LHCN-M2 (cell line): ENCODE data around the gene TMEFF1. TPM values are rescaled to one million over a fixed set of nuclear protein-coding genes. Genes with fewer than 3 reads are reported as not detected.
A peak's percentile ranks its signal among the peaks of the same experiment; 100 is the strongest.
"Not testable (repeated sequence)": the region's sequence is repeated elsewhere in the genome, so short reads cannot be mapped to it uniquely, and the experiment has no call there.

ENCODE experiments used
- DNase-seq: peaks from one replicate; pipeline ENCODE4 v3.0.0-alpha.2; 2012; ENCODE audit warnings: low read depth
- polyA plus RNA-seq: library from polyadenylated mRNA; unstranded; fragments of >200 nt; gene quantifications from one replicate; pipeline ENCODE4 v1.2.1, GENCODE V29; 2012; ENCODE audit warnings: missing spikeins
- total RNA-seq: library from RNA; depleted of rRNA; stranded (reverse); fragments of >200 nt; gene quantifications from 2 replicates; pipeline ENCODE4 v1.2.3, GENCODE V29; 2014; rRNA removed

The TMEFF1 gene, protein sequence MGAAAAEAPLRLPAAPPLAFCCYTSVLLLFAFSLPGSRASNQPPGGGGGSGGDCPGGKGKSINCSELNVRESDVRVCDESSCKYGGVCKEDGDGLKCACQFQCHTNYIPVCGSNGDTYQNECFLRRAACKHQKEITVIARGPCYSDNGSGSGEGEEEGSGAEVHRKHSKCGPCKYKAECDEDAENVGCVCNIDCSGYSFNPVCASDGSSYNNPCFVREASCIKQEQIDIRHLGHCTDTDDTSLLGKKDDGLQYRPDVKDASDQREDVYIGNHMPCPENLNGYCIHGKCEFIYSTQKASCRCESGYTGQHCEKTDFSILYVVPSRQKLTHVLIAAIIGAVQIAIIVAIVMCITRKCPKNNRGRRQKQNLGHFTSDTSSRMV
- 0.51 and 2.4 TPM in 2 replicates for total RNA-seq
- polyA plus RNA-seq = 0.23 TPM

DNA sequence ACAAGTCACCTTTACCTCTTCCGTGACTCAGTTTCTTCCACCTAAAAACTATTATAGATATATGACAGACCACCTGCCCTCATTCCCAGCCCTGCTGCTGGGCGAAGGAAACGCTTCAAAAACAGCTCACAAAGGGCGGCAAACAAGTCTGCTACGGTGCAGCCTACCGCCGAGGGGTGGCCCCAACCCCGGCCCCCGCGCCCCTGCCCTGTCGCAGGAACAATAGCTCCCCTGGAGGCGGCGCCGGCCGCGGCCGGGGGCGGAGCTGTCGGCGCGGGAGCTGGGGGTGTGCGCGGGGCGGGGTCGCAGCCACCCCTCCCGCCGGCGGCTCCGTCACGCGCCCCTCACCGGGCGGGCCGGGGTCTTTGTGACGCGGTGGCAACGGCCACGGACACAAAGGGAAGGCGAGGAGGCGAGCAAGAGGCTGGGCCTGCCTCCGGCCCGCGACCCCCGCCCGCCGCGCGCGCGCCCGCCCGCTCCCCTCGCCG is at the start of gene TMEFF1:
TSS of gene TMEFF1 (plus strand) at position 362 of the 488 bp plus-strand sequence. CDS start 396 bp downstream, outside the sequence.
- DNase-seq = peak; percentile 26

DNA sequence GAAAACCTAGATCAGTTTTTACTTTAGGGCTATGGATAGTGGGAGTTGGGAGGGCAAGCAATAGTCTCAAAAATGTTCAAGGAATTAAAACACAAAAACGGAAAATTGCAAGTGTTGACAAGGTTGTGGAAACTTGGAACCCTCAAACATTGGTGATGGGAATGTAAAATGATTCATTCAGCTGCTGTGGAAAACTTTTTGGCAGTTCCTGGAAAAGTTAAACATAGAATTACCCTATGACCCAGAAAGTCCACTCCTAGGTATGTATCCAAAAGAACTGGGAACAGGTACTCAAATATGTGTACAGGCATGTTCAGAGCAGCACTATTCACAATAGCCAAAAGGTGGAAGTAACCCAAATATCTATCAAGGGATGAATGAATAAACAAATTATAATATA is 47.2 kb upstream of the TMEFF1 start:
- DNase-seq = no peak

DNA sequence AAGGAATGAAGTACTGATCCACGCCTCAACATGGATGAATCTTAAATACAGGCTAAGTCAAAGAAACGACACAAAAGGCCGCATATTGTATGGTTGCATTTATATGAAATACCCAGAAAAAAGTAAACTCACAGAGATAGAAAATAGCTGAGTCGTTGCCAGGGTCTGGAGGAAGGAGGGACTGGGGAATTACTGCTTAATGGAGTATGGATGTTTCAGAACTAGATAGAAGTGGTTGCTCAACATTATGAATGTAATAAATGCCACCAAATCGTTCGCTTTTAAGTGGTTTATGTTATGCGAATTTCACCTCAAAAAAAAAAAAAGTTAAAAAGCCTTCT is 46.8 kb upstream of the TMEFF1 start:
- no peak for DNase-seq

DNA sequence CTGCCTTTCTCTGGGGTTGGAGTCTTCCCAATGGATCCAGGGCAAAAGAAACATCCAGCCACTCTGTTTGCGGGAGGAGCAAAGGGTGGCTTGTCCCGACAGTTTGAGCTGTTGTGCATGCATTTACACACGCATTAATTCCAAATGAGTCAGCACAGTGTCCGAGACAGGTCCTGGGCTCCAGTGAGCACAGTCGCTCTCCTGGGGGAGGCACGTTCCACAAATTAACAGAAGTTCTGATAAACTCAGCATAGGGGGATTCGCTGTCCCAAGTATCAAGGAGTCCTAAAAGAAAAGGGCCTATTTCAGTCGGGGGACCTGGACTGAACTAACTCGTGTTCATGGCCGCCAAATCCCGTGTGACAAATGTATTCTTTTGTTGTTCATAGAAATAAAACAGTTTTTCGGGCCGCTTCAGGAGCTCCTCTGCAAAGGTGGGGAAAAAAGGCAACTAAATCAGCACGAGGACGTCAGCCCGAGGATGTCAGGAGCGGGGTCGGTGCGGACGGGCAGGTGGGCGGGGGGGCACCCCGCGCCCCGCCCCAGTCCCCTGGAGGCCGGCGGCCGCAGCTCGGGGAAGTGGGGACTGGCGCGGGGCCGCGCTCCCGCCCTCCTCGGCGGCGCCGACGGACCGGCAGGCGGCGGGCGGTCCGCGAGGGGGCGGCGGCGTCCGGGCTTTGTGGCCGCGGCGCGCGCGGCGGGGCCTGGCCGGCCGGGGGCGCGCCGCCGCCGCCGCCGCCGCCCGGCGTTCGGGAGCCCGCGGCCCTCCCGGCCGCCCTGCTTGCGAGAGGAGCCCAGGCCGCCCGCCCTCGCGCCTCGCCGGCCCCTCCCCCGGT is 46.2 kb upstream of the TMEFF1 start, which contains the start of gene MSANTD3:
TSS of gene MSANTD3 (plus strand) at position 614 of the 836 bp plus-strand sequence. CDS start 14,796 bp downstream, outside the sequence.
- peak; percentile 70 for DNase-seq

DNA sequence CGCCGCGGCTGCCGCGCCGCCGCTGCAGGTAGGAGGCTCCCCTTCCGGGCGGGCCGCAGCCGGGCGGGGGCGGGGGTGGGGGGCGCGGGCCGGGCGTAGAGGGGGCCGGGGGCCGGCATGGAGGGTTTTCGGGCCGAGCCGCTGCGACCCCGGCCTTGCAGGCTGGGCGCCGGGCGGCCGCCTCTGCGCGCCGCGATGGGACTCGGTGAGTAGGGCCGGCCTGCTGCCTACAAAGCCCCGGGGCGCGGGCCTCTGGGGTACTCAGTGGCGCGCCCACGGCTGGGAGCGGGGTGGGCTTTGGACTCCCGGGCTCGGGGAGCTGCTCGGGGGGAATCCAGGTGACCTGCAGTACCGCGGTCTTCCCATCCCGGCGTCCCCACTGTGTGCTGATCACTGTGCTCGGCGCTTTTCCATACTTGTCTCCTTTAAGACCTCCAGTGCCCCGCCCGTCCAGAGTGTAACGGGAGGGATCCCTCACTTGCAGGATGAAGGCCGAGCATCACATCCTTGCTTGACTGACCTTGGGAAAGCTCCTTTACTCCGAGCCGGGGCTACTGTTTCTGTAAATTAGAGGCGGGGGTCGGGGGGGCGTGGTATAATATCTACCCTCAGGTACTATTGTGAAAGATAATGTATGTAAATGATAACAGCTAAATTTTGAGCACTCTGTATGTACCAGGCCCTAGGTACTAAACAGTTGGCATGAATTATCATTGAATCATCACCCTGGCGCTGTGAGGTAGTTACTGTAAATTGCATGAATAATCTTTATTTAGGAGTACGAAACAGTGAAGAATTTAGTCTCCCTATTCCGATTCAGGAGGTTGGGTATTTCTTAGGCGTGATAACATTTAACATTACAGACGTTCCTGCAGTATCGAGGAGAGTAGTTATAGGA is 45.3 kb upstream of the TMEFF1 start:
- DNase-seq = peak; percentile 74

DNA sequence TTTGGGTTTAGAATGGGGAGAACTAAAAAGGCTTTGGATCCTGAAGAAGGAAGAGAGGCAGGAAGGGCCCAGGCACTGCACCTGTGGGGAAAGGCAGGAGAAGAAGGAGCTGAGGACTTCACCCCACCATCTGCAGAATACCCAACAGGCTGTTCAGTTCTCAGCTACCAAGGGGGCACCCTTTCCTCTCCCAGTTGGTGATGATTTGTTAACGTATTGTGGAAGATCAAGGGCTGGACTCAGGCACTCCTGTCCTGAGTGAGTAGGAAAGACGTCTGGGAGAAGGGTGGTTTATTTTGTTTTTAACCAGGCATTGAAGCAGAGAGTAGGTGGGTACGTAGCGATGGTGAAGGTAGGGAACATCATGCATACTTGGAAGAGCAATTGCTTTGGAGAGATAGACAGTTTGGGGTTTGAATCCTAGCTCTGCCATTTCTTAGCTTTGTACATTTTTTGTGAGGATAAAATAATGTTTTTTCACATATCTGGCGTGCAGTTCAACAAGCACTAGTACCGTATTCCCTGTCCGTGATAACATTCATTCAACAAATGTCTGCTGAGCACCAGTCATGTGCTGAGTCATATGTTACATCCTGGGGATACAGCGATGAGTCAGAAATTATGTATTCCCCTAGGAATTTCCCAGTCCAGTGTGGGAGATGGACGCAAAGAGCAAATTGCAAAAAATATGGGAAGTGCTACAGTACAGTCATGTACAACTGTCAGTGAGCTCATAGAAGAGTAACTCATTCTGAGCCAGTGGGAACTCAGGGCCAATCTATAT is 43.9 kb upstream of the TMEFF1 start:
- DNase-seq = peak; percentile 100

DNA sequence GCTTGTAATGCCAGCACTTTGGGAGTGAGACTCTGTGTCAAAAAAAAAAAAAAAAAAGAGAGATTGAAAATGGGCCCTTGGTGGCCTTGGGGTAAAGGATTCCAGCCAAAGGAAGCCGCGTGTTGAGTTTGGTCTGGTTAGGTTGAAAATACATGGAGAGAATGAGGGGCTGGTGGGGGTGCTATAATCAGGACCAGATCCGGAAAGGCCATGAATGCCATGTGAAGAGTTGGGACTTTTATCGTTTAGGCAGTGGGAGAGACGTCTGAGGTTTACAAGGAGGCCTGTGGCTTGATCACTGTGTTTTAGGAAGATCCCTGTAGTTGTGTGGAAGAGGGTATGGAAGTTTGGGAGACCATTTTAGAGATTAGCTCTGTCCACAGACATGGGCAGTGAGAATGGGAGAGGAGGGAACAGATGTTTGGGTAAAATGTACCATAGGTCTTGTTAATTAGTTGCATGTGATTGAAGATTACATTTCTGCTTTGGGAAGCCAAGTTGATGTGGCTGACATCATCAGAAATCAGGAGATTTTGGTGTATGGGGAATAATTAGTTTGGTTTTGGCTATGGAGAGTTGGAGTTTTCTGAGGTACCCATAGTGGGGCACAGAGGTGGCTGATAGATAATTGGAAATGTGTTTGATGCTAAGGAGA is 42.5 kb upstream of the TMEFF1 start:
- DNase-seq = no peak

DNA sequence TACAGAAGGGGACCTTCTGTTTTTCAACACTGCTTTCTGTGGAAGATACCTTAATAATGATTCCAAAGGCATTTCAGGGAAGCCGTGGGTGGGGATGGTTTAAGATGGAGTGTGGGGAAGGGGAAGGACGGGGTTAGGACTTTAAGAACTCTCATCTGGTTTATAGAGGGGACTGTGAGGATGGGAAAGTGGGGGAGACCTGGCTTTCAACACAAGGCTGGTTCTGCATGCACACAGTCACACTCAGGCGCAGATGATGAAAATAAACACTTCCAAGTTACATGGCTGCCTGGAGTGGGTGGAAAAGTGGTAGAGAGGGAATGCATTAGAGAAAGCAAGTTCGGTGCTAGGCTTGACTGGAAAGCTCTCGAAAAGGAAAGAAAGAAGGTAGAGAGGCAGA is 41.1 kb upstream of the TMEFF1 start:
- DNase-seq = no peak

DNA sequence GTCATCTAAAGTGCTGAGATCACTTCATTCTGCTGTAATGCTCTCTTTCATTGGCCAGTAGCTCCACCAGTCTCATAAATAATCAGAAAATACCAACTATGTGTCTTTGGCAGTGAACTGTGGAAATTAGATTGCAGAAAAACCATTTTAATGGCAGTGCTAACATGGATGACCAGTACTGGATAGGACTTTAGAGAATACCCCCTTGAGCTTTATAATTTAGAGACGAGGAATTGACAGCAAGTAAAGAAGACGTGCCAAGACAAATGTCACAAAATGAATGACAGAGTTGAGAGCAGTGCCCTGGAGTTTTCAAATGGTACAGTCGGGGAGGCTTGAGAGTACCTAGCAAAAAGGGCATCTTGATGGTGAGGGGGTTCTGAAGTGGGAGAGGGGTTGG is 40.2 kb upstream of the TMEFF1 start:
- DNase-seq = no peak

DNA sequence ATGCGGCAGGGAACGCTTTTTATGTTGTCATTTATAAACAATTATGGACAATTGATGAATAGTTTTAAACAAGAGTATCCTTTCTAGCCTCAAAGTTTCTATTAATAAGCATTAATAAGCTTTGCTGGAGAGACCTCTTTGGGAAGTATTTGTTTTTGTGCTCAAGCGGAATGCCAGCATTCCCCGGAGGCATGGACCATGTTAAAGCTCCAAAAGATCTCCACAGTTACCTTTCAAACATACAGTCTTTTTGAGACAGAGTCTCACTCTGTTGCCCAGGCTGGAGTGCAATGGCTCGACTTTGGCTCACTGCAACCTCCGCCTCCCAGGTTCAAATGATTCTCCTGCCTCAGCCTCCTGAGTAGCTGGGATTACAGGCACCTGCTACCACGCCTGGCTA is 36.4 kb upstream of the TMEFF1 start:
- no peak for DNase-seq

DNA sequence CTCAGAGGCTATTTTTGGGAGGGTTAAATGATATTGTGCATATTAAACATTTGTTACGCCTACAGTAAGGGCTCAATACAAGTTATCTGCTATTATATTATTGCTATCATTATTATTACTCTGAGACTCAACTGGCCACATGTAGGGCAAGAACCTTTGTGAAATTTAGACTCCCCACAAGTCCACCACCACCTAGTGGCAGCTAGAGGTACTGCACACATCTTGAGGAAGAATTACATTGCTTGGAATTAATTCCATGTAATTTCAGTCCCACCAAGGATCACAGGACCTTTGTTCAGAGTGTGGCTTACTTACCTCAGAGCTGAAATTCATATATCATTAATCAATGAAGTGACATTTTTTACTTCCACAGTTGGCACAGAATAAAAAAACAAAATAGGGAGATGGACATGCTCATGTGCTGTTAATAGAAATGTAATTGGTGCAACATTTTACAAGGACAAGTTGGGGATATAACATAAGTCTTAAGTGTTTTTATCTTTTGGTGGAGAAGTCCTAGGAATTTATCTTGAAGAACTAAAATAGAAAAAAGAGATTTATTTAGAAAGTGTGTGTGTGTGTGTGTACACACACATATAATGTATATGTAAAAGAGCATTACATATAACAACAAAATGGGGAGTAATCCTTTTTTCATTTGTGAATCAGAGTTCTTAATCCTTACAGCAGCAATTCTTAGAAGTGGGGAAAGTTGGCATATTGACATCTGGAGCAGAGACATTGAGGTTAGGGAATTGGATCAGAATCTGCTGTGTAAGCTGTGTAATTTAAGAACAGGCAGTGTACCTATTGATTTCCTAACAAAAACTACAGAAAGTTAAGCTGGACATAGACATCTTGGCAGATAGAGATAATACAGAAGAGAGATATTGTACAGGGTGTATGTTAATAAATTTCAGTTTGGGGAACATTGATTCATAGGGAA is 34.8 kb upstream of the TMEFF1 start:
- peak; percentile 78 for DNase-seq

DNA sequence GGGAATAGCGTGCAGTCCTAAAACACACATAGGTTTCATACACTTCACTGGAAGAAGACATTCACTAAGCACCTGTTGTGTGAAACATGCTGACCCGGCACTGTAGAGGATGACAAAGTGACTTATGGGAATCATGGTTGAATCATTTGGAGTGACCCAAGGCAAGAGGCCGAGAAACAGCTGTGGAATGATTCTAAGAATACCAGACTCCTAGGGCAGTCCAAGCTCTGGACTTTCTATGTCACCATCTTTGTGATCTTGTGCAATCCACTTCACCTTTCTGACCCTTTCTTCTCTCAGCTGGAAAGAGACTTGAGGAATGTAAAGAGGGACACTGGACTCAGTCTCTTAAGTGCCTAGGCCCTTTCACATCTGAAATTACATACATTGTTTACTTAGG is 32.9 kb upstream of the TMEFF1 start:
- DNase-seq = peak; percentile 93

DNA sequence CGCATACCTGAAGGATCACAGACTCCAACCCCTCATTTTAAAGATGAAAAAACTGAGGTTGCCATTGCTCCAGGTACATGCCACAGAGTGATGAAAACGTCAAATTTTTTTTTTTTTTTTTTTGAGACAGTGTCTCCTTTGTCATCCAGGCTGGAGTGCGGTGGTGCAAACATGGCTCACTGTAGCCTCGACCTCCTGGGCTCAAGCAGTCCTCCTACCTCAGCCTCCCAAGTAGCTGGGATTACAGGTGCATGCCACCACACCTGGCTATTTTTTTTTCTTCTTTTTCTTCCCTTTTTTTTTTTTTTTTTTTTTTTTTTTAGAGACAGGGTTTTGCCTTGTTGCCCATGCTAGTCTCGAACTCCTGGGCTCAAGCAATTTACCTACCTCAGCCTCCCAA is 32.5 kb upstream of the TMEFF1 start:
- DNase-seq = not testable (repeated sequence)

DNA sequence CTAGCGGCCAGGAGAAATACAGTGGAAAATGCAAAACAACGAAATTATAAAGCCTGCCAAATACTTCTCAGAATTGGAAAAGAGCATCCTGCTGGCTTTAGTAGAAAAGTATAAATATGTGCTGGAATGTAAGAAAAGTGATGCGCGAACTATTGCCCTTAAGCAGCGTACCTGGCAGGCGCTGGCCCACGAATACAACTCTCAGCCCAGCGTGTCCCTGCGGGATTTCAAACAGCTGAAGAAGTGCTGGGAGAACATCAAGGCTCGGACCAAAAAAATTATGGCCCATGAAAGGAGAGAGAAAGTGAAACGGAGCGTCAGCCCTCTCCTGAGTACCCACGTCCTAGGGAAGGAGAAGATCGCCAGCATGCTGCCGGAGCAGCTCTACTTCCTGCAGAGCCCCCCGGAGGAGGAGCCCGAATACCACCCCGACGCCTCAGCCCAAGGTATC is 31.0 kb upstream of the TMEFF1 start:
- no peak for DNase-seq

DNA sequence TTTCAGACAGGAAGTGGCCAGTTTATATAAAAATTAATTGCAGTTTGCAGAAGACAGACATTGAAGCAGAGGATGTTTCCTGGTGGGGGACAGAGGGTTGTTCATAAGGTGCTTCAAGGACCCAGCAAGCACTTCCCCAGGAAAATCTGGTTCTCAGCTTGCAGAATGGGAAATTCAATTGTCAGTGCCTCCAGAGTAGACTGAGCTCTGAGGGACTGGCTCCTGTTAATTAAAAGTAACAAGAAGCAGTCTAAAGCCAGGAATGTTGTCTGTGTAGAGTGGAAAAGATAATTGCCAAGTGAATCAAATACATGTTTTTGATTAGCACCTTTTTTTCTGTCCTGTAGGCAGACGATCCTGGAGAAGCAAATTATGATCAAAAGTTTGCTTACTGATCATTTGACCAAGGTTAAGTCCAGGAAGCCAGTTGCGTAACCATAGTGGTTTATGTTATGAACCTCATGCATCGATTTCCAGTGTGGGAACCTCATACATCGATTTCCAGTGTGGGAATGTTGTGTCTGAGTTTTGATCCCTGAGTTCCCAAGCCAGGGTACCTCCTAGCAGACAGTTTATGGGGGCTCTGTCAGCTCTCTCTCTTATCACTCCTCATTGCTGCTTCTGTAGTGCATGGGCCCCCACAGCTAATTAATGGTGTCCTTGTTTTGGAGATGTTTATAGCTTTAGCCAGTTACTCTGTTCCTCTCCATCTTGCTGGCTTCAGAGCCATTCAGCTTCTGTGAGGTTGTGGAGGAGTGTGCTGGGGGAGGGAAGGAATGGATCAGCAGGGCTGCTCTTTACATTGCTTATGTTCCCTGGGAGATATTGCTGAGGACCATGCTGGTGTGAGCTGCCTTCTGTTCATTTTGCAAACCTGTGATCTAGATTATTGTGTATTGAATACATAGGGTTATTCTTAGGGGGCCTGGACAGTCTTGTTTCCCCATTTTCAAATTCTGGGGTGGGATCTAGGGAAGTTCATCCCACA is 28.9 kb upstream of the TMEFF1 start:
- peak; percentile 25 for DNase-seq

DNA sequence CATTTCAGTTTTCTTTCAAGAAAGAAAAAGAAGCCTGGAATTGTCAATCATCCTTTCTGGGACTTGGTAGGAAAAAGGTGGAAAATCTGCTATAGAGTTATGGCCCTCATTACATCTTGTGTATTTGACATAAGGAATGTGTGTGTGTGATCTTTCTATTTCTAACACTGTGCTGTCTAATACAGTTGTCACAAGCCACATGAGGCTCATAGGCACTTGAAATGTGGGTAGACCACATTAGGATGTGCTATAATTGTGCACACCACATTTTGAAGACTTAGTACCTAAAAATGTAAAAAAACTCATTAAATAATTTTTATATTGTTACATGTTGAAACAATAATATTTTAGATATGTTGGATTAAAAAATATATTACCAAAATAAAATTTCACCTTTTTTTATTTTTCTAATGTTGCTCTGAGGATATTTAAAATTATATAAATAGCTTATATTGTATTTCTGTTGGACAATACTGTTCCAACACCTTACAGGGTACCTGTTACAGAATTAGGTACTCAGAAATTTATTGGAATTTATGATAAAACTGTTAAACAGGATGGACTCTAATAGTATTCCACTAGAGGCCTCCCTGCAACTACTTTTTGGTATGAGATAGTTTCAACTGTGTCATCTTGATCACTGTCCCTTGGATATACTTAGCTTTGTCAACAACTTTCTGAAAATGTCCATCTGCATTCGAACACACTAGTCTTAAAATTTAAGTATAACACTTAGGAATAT is 27.6 kb upstream of the TMEFF1 start:
- DNase-seq = no peak
